ENCODE measurements around the gene TSHZ2. TPM values are rescaled to one million over a fixed set of nuclear protein-coding genes. Genes with fewer than 3 reads are reported as not detected.

TSHZ2 gene
- total and polyA plus RNA-seq, 3 donors from 2014 or later, result 13.0 to 41.9 (median 40.4) TPM

DNA sequence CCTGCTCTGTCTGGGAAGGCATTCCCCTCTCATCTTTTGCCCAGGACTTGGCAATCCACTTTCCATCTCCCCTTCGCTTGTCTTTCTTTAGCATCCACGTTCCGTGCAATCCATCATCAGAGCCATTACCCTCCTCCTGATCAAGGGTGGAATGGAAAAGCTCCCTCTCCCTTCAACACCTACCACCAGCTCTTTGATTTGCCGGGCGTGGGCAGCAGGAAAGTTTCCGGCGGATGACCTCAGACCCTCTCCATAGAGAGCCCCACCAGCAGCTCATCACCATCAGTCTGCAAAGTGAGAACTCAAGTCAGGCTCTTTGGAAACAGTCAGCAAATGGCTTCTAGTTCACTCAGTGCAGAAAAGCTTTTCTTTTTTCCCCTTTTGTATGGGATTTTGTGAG is 76.2 kb downstream of the TSHZ2 start:
- TF ChIP-seq POLR2A (IDR thresholded peaks at IDR 0.05), result no peak
- TF ChIP-seq, protein P1, sequence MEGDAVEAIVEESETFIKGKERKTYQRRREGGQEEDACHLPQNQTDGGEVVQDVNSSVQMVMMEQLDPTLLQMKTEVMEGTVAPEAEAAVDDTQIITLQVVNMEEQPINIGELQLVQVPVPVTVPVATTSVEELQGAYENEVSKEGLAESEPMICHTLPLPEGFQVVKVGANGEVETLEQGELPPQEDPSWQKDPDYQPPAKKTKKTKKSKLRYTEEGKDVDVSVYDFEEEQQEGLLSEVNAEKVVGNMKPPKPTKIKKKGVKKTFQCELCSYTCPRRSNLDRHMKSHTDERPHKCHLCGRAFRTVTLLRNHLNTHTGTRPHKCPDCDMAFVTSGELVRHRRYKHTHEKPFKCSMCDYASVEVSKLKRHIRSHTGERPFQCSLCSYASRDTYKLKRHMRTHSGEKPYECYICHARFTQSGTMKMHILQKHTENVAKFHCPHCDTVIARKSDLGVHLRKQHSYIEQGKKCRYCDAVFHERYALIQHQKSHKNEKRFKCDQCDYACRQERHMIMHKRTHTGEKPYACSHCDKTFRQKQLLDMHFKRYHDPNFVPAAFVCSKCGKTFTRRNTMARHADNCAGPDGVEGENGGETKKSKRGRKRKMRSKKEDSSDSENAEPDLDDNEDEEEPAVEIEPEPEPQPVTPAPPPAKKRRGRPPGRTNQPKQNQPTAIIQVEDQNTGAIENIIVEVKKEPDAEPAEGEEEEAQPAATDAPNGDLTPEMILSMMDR (IDR thresholded peaks at IDR 0.05), result no peak
- DNase-seq, result no peak
- Histone ChIP-seq H3K36me3 (ENCODE audit: low read depth, missing control alignments) (no peaks in the 10 kb centered on the region), H3K27me3 (no peaks in the 10 kb centered on the region), H3K9me3 (no peaks in the 10 kb centered on the region), H3K27ac (no peak overlapping the region), H3K4me1 (no peaks in the 10 kb centered on the region), H3K4me3 (no peak overlapping the region)
- intact Hi-C loops (cut with DNase I; ENCODE audit: low total_unique reads), result no loop called here
- WGBS, 2 donors, result 62% methylated on average over 7 of the region's 7 CpGs

DNA sequence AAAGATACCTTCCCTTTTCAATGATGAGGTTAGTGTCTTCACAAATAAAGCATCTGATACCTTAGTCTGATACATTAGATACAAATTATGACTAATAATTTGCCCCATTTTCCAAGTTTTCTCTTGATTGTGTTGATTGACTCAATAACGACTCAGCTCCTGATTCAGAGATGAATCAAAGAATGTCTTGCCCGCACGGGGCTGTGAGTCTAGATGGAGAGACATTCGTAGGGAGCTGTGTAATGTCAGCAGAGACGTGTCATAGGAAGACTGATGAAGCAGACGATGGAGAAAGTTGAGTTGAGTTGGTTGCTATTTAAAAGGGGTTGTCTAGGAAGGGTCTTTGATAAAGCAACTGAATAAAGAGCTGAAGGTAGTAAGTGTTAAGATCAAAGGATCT is 78.2 kb downstream of the TSHZ2 start:
- 92 to 94% methylated on average over 6 of the region's 6 CpGs for WGBS, 2 donors
- intact Hi-C loops (cut with DNase I; ENCODE audit: low total_unique reads), result no loop called here
- Histone ChIP-seq H3K27ac (no peak overlapping the region), H3K36me3 (ENCODE audit: low read depth, missing control alignments) (no peaks in the 10 kb centered on the region), H3K27me3 (no peaks in the 10 kb centered on the region), H3K4me1 (no peaks in the 10 kb centered on the region), H3K4me3 (no peak overlapping the region), H3K9me3 (no peaks in the 10 kb centered on the region)
- no peak for DNase-seq
- TF ChIP-seq, protein P1 (IDR thresholded peaks at IDR 0.05), result no peak
- no peak for TF ChIP-seq POLR2A (IDR thresholded peaks at IDR 0.05)

DNA sequence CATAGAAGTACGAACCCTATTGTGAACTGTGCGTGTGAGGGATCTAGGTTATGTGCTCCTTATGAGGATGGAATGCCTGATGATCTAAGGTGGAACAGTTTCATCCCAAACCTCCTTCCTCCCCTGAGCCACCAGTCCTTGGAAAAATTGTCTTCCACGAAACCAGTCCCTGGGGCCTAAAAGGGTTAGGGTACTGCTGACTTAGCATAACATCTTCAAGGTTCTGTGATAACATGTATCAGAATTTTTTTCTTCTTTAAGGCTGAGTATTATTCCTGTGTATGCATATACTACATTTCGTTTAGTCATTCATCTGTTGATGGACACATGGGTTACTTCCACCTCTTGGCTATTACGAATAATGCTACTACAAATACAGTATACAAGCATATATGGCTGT is 80.2 kb downstream of the TSHZ2 start:
- Histone ChIP-seq H3K4me3 (no peak overlapping the region), H3K27ac (no peak overlapping the region), H3K36me3 (ENCODE audit: low read depth, missing control alignments) (no peaks in the 10 kb centered on the region), H3K27me3 (no peaks in the 10 kb centered on the region), H3K9me3 (no peaks in the 10 kb centered on the region), H3K4me1 (no peaks in the 10 kb centered on the region)
- intact Hi-C loops (cut with DNase I; ENCODE audit: low total_unique reads), result no loop called here
- DNase-seq, result no peak
- no peak for TF ChIP-seq POLR2A (IDR thresholded peaks at IDR 0.05)
- TF ChIP-seq, protein P1 (IDR thresholded peaks at IDR 0.05), result no peak
- WGBS, 2 donors, result 83 to 95% methylated on average over 5 of the region's 5 CpGs

GRCh38 chr20:53053595-53053994 is 81.4 kb downstream of the TSHZ2 start:
- no peak for DNase-seq
- WGBS, 2 donors, result 88 to 89% methylated on average over 5 of the region's 5 CpGs
- no peaks in the 10 kb centered on the region for H3K4me1 ChIP-seq
- no peaks in the 10 kb centered on the region for H3K27me3 ChIP-seq
- no peaks in the 10 kb centered on the region for H3K36me3 ChIP-seq (ENCODE audit: low read depth, missing control alignments)
- H3K27ac ChIP-seq, result no peak overlapping the region
- no peak overlapping the region for H3K4me3 ChIP-seq
- no peaks in the 10 kb centered on the region for H3K9me3 ChIP-seq
- intact Hi-C loops (cut with DNase I; ENCODE audit: low total_unique reads), result no loop called here
- TF ChIP-seq POLR2A (IDR thresholded peaks at IDR 0.05), result no peak
- TF ChIP-seq, protein P1 (IDR thresholded peaks at IDR 0.05), result no peak

- 26 to 36% methylated on average over 1 of the region's 1 CpG for WGBS, 2 donors
- H3K27ac ChIP-seq, result no peak overlapping the region
- TF ChIP-seq, protein P1 (IDR thresholded peaks at IDR 0.05), result no peak
- no peak for TF ChIP-seq POLR2A (IDR thresholded peaks at IDR 0.05)
- intact Hi-C loops (cut with DNase I; ENCODE audit: low total_unique reads), result no loop called here
- H3K36me3 ChIP-seq (ENCODE audit: low read depth, missing control alignments), result no peaks in the 10 kb centered on the region
- H3K4me1 ChIP-seq, result no peaks in the 10 kb centered on the region
- H3K27me3 ChIP-seq, result no peaks in the 10 kb centered on the region
- no peak overlapping the region for H3K4me3 ChIP-seq
- no peaks in the 10 kb centered on the region for H3K9me3 ChIP-seq
- no peak for DNase-seq
Measured at GRCh38 chr20:53055367-53056067, 83.4 kb downstream of the TSHZ2 start.

Measured in testis (tissue), 3 donors.